Fibroblast of peridontal ligament (primary cell): Measurements from ENCODE around the gene SLC1A7.

Source experiments
- DNase-seq: peaks from one replicate; pipeline ENCODE4 v3.0.0-alpha.2; 2010; ENCODE audit errors: extremely low read depth

The SLC1A7 gene

DNA sequence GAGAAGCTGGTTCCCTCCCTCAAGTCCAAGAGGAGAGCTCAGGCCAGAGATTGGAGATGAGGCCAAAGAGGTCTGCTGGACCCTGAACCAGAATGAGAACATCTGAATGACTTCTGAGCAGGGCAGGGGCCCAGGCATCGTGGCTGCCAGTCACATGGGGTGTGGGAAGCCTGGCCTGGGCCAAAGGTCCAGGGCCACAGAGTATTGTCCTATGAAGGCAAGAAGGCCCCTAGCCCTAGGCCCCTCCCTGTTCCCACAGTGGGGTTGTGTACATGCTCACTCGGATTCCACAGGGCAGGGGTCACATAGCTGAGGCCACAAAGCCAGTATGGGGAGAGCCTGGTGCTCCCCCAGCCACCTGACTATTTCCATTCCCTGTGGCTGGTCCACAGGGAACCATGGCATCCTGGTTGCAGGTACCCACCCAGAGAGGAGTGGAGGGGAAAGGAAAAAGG lies 18.5 kb upstream of the SLC1A7 start:
- no peak for DNase-seq

DNA sequence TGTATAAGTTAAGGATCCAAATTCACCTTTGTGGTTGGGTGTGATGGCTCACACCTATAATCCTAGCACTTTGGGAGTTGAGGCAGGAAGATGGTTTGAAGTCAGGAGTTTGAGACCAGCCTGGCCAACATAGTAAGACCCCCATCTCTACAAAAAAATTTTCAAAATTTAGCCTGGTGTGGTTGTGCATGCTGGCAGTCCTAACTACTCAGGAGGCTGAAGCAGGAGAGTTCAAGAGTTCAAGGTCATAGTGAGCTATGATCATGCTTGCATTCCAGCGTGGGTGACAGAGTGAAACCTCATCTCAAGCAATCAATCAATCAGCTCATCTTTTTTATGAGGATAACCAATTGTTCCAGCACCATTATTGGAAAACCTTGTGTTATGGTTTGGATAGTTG lies 16.5 kb upstream of the SLC1A7 start:
- DNase-seq = no peak

DNA sequence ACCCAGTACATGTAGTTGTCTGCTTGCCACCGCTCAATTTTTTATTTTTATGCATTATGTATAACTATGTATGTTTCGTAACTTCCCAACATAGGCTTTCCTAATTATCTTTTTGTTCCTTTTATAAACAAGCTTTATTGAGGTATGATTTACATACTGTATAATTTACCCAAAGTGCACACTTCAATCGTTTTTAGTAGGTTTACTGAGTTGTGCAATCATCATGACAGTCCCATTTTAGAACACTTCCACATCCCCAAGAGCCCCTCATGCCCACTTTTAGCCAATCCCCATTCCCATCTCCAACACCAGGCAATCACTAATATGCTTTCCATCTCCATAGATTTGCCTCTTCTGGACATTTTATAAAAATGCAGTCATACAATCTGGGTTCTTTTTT lies 14.3 kb upstream of the SLC1A7 start:
- DNase-seq = no peak

DNA sequence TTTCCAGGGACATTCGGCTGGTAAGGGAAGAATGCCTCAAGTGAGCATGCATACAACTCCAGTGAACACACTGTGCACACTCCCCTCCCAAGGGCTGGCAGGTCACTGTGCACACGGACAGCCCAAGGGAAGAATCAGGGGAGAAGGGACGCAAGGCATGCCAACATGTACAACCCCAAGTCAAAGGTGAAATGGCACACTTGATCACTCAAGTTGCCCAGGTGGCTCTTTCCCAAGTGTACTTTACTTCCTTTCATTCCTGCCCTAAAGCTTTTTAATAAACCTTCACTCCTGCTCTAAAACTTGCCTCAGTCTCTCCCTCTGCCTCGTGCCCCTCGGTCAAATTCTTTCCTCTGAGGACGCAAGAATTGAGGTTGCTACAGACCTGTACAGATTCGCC lies 13.5 kb upstream of the SLC1A7 start:
- no peak for DNase-seq

DNA sequence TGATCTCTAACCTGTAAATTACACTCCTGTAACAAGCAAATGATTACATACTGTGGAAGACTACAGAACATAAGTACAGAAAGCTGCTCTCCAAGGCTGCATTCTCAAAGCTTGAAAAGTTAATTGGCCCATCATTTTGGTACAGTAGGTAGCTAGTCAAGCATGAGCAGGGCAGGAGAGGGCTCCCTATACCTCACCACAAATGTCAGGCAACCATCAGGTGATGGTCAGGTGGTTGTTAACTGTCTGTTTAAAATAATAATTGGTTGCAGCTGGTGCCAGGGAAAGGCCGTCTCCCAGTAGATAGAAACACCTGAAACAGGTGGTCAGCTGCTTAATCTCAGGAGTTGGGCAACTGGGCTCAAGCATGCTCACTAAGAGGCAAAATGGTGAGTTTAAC lies 13.1 kb upstream of the SLC1A7 start:
- DNase-seq = no peak

DNA sequence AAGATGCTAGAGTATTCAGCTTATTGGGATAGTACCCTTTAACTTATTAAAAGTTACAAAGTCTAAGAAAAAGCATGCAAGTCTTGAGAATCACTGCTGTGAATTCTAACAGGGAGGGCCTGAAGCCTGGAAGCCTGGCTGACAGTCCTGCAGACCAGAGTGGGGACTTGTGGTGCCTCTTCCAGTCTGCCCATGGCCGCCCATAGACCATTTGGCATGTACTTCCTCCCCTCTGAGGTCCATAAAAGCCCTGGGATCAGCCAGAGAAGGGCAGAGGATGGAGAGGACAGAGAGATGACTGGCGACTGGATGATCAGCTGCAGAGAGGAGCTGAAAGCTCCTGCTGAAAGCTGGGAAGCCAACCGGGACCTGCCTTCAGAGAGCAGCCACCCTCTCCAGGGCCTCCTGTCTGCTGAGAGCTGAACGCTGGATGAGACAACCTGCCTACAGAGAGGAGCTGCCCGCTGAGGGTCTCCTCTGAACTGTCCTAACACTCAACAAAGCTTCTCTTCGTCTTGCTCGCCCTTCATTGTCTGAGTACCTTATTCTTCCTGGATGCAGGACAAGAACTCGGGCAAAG lies 12.5 kb upstream of the SLC1A7 start:
- DNase-seq = no peak

DNA sequence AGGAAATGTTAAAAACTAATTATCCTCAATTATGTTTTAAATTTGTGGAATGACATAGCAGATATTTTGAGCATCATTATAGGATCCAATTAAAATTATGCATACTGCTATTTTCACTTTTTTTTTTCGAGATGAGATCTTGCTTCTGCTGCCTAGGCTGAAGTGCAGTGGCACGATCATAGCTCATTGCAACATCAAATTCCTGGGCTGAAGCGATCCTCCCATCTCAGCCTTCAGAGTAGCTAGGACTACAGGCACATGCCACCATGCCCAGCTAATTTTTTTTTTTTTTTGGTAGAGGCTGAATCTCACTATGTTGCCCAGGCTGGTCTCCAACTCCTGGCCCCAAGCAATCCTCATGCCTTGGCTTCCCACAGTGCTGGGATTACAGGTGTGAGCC lies 11.3 kb upstream of the SLC1A7 start:
- DNase-seq = no peak

DNA sequence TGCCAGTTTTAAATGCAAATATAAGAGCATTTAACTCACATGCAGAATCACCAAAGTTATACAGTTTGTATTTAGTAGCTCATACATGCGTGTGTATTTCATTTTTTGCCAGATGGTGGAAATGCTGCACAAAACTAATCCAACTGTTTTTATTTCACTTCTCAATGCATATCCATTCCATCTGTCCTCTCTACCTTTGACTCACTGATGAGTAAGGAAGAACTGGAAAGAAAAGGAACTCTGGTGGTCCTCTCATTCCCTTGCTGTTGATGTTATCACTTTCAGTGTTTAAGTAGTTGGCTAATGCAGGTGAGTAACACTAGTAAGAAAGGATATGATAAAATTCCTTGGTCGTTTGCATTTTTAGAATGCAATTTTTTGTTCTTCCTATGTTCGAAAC lies 5.7 kb upstream of the SLC1A7 start:
- peak; percentile 31 for DNase-seq

DNA sequence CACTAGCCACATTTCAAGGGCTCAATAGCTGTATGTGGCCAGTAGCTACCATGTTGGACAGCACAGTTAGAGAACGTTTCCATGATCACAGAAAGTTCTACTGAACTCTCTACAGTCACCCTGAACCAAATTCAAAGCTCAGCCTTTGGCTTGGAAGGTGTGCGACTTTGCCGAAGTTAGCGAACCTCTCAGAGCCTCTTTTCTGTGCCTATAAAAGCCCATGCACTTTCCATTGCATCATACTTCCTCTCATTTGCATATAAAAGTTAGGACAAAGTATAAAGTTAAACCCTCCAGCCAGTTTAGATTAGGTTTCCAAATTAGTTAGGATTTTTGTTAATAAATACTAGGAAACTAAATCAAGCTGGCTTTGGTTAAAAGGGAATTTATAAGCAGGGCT lies 4.7 kb upstream of the SLC1A7 start:
- no peak for DNase-seq

DNA sequence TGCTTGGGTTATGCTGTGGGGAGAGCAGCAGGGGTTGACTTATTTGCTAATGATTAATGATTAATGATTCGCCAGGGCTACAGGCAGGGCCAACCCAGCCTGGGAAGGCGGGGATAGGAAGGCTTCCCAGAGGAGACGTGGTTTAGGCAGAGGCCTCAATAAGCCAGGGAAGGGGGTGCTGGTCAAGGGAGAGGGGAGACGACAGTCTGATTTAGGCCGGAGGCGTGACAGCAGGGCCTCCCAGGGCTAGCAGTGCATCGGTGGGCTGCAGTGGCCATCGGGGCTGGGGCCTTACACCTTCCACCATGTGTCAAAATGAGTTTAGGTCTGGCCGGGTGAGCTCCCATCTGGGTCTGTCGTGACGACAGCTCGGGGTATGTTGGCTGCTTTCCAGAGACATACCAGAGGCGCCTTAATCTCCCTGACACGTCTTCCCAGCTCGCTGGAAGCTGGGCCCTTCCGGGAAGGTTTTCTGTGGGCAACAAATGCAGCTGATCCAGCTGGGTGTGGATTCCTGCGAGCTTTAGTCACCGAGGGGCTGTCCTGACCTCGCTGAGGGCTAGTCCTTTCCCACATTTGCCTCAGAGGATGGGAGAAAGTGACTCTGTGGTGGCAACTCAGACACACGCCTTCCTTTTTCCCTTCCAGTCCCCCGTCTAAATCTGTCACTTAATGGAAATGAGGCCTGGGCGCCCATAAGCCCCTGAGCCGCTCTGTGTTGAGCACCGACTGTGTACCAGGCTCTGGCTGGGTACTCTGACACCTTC lies 3.7 kb upstream of the SLC1A7 start:
- peak; percentile 97 for DNase-seq

DNA sequence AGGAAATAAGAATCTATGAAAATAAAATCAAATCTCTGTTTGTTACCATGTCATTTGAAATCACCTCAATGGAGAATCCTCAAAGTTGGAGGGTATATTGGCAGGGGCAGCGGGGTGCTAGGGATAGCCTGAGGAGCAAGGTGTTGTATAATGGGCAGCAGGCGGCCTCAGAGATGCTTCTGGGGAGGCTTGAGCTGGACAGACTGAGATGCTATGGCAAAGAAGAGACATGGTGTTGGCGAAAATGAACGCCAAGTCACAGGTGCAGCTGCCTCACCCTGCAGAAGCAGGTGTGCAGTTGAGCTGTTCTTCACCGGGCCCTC lies 3.1 kb upstream of the SLC1A7 start:
- no peak for DNase-seq

DNA sequence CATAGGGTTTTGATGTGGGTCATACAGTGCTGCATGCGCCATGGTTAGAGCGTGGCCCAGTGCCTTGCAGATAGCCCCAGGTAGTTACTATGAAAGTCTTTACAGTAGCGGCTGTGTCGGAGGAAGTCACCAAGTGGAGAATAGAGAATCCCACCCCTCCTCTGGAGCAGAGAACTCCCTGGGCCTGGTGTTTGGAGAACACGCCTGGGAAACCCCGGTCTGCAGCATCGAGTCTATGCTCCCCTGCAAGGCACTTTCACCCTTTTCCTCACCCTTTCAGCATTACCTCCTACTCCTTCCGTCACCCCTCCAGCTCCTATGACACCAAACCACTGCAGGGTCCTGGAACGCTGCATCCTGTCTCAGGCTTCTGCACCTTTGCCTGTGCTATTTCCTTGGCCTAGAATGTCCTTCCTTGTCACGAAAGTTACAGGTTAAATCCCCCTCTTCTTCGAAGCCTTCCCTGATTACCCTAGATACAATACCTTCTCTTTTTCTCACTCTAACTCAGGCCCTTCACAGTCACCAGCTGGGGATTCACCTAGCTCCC lies 2.7 kb upstream of the SLC1A7 start:
- DNase-seq = no peak

DNA sequence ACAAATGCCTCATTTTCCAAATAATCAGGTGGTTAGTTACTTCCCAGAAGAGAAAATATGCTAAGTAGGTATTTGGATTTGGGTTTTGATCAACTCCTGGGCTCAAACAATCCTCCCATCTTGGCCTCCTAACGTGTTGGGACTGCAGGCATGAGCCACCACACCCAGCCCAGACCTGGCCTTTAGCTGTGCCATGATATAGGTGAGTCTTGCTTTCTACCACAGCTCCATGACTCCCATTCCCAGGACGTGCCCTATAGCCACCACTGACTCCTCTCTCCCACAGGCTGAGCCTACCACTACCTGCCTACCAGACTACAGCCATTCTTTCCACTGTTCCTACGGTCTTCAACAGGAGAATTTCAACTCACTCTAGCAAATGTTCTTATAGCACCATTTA lies 1.8 kb upstream of the SLC1A7 start:
- DNase-seq = no peak

DNA sequence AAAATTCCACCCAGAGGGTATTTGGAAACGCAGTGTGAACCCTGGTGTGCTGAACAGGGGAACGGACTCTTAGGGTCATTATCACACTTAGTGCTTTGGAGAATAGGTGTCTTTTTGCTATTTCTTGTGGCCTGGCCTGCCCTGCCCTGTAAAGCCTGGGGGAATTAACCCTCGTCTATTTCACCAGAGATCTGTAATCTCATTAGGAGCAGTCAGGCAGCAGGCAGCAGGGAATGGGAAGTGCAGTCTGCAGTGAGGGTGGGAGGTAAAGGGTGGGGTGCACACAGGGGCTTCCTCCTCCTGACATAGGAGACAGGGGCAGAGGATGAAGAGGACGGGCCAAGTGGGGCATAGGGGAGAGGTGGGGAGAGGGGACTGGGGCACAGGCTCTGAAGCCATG lies 1.1 kb upstream of the SLC1A7 start:
- no peak for DNase-seq

DNA sequence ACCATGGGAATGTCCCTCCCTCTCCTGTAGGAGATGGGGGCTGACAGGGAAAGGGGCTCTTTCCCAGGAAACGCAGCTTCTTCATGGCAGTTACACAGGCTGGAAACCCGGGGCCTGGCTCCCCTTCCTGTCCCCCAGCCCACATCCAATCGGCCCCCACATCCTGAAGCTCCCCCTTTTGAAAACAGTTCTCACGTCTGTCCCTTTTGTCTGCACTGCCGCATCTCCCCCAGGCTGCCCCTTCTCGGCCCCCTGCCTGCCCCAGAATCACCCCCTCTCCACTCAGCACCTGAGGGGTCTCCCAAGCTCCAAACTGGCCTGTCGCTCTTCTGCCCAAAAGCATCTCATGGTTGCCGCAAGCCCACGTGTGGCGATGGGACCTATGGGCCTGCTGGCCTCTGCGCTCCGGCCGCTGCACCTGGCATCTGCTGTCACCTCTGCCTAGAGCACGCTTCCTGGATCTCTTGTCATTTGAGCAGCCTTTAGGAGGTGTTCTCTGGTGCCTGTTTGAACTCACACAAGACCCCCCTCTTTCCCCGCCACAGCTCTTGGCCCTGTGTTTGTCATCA lies 867 bp downstream of the SLC1A7 start:
- DNase-seq = no peak

DNA sequence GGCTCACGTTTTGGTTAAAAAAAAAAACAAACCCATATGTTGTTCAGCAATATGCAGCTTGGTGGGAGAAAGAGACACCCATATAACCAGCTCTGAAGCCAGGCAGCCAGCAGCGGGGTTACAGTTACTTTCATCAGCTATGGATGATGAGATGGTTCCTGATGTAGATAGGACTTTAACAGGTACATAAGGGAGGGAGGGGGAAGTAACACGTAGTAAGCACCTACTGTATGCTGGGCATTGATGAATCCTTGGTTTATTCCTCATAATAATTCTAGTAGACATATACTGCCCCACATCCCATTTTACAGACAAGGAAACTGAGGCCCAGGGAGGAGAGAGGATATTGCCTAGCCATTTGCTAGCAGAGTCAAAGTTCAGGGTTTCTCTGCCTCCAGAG lies 2.0 kb downstream of the SLC1A7 start:
- no peak for DNase-seq

DNA sequence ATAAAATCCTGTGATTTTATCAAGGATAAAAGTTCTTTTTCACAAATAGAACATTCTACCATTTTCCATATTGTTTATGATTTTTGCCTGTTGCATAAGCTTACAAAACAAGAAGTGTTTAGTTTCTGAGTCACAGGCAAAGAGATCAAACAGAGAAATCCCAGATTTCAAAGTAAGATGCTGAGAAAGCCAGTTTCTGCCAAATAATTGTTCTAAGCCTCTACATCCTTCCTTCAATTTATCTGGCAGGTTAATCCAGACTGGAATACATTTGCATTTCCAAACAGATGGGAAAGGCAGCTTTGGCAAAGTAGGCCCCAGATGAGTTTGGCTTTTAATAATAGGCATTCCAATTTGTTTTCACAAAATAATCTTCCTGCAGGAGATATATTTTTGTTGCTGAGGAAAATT lies 2.5 kb downstream of the SLC1A7 start:
- DNase-seq = peak; percentile 55

DNA sequence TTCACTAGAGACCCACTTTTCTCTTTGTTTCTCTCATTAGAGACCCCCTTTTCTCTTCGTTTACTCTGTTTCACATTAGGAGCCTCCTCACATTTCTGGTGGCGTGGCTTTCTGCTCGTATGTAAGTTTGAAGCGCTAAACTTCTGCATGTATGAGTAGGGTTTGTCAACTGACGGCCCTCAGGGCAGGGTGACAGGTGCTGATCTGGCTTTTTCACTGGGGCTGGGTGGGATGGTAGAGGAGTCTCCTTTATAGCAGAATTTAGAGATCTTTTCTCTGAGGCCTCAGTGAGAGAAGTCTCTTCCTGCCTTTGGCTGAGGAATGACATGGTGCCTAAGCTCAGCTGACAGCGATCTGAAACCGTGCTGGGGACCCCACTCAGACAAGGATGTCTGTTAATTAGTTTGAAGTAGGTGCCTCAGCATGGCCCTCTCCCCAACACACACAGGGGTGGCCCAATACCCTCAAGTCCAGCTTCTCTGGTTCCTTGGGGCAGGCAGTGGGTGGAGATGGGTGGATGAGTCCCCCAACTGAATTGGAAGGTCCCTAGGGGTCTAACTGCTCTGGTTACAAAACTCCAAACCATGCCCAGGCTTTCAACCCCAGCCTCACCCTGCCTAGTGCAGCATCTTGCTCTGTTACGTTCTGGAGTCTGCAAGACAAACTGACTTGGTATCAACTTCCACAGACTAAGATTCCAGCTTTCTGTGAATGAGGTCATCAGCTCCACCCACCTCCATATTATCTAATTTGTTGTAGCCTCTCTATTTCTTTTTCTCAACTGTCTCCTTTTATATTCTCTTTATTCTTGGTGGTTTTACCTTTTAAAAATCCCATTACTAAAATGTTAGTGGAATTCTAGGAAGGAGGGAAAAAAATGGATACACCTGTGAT lies 3.2 kb downstream of the SLC1A7 start:
- peak; percentile 36 for DNase-seq

DNA sequence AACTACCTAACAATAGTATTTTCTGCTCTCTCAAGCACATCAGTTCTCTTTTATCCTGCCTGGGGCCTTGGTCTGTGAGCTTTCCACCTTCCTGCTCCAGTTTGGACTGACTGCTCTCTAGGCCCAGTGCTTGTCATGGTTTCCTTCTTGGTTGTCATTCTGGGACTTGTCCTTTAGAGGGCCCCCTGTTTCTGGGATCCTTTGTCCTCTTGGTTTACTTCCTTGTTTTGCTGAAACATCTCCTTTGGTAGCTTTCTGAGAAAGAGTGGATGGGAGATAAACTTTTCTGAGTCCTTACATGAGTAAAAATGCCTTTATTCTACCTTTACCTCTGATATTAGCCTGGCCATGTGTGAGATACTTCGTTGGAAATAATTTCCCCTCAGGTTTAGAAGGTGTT lies 4.7 kb downstream of the SLC1A7 start:
- DNase-seq = no peak

DNA sequence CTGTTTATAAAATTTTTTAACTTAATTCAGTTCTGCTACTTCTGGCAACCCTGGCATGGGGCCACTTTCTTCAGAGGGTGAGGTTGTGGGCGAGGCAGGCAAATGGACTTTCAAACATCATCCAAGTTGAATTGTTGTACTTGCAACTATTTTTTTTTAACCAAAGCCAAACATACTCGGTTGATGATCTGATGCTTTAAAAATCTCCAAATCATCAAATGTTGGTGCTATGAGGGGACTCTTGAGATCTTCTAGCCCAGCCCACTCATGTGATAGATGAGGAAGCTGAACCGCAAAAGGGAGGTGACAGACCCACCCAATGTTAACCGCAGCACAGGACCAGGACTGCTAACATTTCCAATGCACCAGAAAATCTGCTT lies 6.7 kb downstream of the SLC1A7 start:
- DNase-seq = peak; percentile 96

DNA sequence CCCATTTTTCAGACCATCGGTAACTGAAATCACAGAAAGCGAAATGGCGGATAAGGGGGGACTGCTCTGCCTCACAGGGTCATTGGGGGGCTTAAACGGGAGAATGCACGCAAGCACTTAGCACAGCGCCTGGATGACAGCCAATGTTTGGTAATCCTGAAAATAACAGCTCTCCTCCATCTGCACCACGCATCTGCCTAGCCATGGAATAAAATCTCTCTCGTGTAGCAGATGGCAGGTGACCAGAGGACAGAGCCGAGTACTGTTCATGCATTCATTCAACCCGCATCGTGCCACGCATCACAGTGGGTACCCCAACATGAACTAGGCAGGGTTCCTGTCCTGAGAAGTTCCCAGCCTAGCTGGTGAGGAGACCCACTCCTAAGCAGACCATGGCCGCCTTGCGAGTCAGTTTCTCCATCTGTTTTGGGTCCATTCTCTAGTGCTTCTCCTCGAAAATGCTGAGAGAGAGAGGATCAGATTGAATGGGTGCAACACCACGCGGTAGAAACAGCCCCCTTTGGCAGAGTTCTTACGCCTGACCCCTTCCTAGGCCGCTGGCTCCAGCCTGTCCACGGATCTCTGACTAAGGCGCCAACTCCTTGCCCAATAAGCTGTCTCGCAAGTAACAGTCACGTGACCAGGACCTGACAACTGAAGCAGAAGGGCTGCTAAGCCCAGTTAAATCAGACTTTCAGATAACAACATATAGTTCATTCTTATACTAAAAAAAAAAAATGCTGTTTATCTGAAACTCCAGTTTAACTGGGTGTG lies 7.3 kb downstream of the SLC1A7 start:
- no peak for DNase-seq
